Activated CD4-positive, CD25-positive, alpha-beta regulatory T cell treated with anti-CD3 and anti-CD28 coated beads, Interleukin-2, amount 50 U/mL, for 72 hours (primary cell): ENCODE data around the gene KRTAP4-16.
"Not testable (repeated sequence)": the region's sequence is repeated elsewhere in the genome, so short reads cannot be mapped to it uniquely, and the experiment has no call there.

ENCODE experiments used
- DNase-seq: peaks from one replicate; pipeline ENCODE4 v3.0.0; 2021

Gene KRTAP4-16

GRCh38 chr17:41101586-41102259 is at the start of gene KRTAP4-16:
Gene KRTAP4-16, minus strand, starts transcription at chr17:41102209. Its CDS starts 0 bp downstream, at chr17:41102209.
- no peak for DNase-seq

GRCh38 chr17:41151525-41151924 is 49.5 kb upstream of the KRTAP4-16 start:
- no peak for DNase-seq

- no peak for DNase-seq
These were observed 48.0 kb upstream of the KRTAP4-16 start for GRCh38 chr17:41150026-41150425.

GRCh38 chr17:41149652-41149985 is 47.6 kb upstream of the KRTAP4-16 start, which contains the start of gene KRTAP4-5:
Gene KRTAP4-5, minus strand, starts transcription at chr17:41149825. Its CDS starts 58 bp downstream, at chr17:41149767.
- DNase-seq = no peak

GRCh38 chr17:41148971-41149651 is 47.1 kb upstream of the KRTAP4-16 start:
- not testable (repeated sequence) for DNase-seq

GRCh38 chr17:41147531-41148204 is 45.7 kb upstream of the KRTAP4-16 start:
- DNase-seq = no peak

- no peak for DNase-seq
These were observed 43.3 kb upstream of the KRTAP4-16 start for GRCh38 chr17:41145261-41145660.

- no peak for DNase-seq
These were observed 42.8 kb upstream of the KRTAP4-16 start for GRCh38 chr17:41144846-41145245.

GRCh38 chr17:41141361-41141760 is 39.4 kb upstream of the KRTAP4-16 start:
- no peak for DNase-seq

GRCh38 chr17:41140360-41141131 is 38.5 kb upstream of the KRTAP4-16 start, which contains the start of gene KRTAP4-6:
Gene KRTAP4-6, minus strand, starts transcription at chr17:41140544. Its CDS starts 57 bp downstream, at chr17:41140487.
- DNase-seq = no peak

- not testable (repeated sequence) for DNase-seq
These were observed 37.9 kb upstream of the KRTAP4-16 start for GRCh38 chr17:41139865-41140264.

- no peak for DNase-seq
These were observed 32.1 kb upstream of the KRTAP4-16 start for GRCh38 chr17:41133880-41134735.

- DNase-seq = no peak
These were observed 30.0 kb upstream of the KRTAP4-16 start for GRCh38 chr17:41131979-41132378.

- DNase-seq = no peak
These were observed 25.4 kb upstream of the KRTAP4-16 start for GRCh38 chr17:41127371-41127770.

- DNase-seq = no peak
These were observed 24.4 kb upstream of the KRTAP4-16 start for GRCh38 chr17:41126412-41126811.

GRCh38 chr17:41125064-41125463 is 23.1 kb upstream of the KRTAP4-16 start:
- no peak for DNase-seq

GRCh38 chr17:41123991-41124371 is 22.0 kb upstream of the KRTAP4-16 start, which contains the start of gene KRTAP4-12:
Gene KRTAP4-12, minus strand, starts transcription at chr17:41124182. Its CDS starts 60 bp downstream, at chr17:41124122.
- not testable (repeated sequence) for DNase-seq

- DNase-seq = not testable (repeated sequence)
These were observed 21.4 kb upstream of the KRTAP4-16 start for GRCh38 chr17:41123292-41123990.

- DNase-seq = no peak
These were observed 19.7 kb upstream of the KRTAP4-16 start for GRCh38 chr17:41121742-41122141.

- DNase-seq = not testable (repeated sequence)
These were observed 18.0 kb upstream of the KRTAP4-16 start for GRCh38 chr17:41119696-41120690.
